Progenitor cell of endocrine pancreas (in vitro differentiated cells): Measurements from ENCODE around the gene ANKRD33B. TPM values are rescaled to one million over a fixed set of nuclear protein-coding genes. Genes with fewer than 3 reads are reported as not detected.
A peak's percentile ranks its signal among the peaks of the same experiment; 100 is the strongest.
"Not testable (repeated sequence)": the region's sequence is repeated elsewhere in the genome, so short reads cannot be mapped to it uniquely, and the experiment has no call there.

Experiments
- DNase-seq: peaks from one replicate; pipeline ENCODE4 v3.0.0; 2021; ENCODE audit warnings: low spot score; ENCODE audit not compliant: unreplicated experiment
- H3K27ac Mint-ChIP-seq: 2 replicates; pipeline ENCODE4 v1.8.0; 2021; ENCODE audit warnings: mild to moderate bottlenecking, moderate library complexity, mixed read lengths
- H3K27me3 Mint-ChIP-seq: 2 replicates; pipeline ENCODE4 v1.8.0; 2021; ENCODE audit warnings: mixed read lengths
- H3K36me3 Mint-ChIP-seq: 2 replicates; pipeline ENCODE4 v1.8.0; 2022; ENCODE audit warnings: mixed read lengths; ENCODE audit not compliant: insufficient read depth
- H3K4me1 Mint-ChIP-seq: 2 replicates; pipeline ENCODE4 v1.8.0; 2021; ENCODE audit warnings: low read depth, mixed read lengths
- H3K4me3 Mint-ChIP-seq: 2 replicates; pipeline ENCODE4 v1.8.0; 2021; ENCODE audit warnings: low read depth, mild to moderate bottlenecking, moderate library complexity, mixed read lengths
- H3K9me3 Mint-ChIP-seq: 2 replicates; pipeline ENCODE4 v1.8.0; 2021; ENCODE audit warnings: low read depth, mixed read lengths
- CTCF ChIP-seq: fragments of 200-600 bp; sonication (generic); IDR thresholded peaks from one replicate; pipeline ENCODE4 v1.5.0; 2021; ENCODE audit warnings: antibody characterized with exemption, mild to moderate bottlenecking; ENCODE audit not compliant: unreplicated experiment
- total RNA-seq: library from RNA; stranded (reverse); gene quantifications from 2 replicates; pipeline ENCODE4 v1.2.1, GENCODE V29; 2021

The ANKRD33B gene
- total RNA-seq, 1 donor from 2014 or later = 2.1 TPM

- no peak overlapping the region for H3K4me3 Mint-ChIP-seq
- peaks cover 4% of the 10 kb centered on the region for H3K4me1 Mint-ChIP-seq
- DNase-seq = no peak
- no peaks in the 10 kb centered on the region for H3K36me3 Mint-ChIP-seq
- no peak overlapping the region for H3K27ac Mint-ChIP-seq
- peaks cover 32% of the 10 kb centered on the region for H3K27me3 Mint-ChIP-seq
- H3K9me3 Mint-ChIP-seq = no peaks in the 10 kb centered on the region
- no peak for TF ChIP-seq CTCF
These were observed 62.7 kb downstream of the ANKRD33B start for GRCh38 chr5:10626473-10627013.

DNA sequence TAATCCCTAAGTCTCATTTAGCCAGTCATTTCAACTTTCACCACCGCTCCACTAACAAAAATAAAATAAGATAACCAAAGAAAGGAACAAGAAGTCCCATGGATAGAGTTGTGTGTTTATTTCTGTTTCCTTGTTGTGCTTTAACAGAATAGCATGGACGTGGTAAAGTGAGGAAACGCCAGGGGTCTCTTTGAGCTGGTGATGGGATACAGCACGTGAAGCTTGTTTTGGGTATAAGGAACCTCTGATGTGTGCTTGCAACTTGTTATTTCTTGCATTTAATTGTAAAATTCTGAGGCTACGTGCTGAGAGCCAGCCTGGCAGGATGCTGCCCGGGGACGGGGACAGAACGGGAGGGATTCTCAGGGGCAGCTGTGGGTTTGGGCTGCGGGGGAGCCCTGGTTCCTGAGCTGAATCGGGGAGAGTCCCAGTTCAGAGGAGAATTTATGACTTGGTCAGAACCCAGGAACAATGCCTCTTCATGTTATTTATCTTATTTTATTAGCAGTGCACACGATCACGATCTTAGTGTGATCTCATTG lies 63.4 kb downstream of the ANKRD33B start:
- H3K4me1 Mint-ChIP-seq = peaks cover 4% of the 10 kb centered on the region
- H3K27ac Mint-ChIP-seq = peak overlapping the region; percentile 89
- peak overlapping the region; percentile 68 for H3K4me3 Mint-ChIP-seq
- H3K9me3 Mint-ChIP-seq = no peaks in the 10 kb centered on the region
- DNase-seq = no peak
- H3K27me3 Mint-ChIP-seq = peaks cover 34% of the 10 kb centered on the region
- TF ChIP-seq CTCF = no peak
- no peaks in the 10 kb centered on the region for H3K36me3 Mint-ChIP-seq

DNA sequence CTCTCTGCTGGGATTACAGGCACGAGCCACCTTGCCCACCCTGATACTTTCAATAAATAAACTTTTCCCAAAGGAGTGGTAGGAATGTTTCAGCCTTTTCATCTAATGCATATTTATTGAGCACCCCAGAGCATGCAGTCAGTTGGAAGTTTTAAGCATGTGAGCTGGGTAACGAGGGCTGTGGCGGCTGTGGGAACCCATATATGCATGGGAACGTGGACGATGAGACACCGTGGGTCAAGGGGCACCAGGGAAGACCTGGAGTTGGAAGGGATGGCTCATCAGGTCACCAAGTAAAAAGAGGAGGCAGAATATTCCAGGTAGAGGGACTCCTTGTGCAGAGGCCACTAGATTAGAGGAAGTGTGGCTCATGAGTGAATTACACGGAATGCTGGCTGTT lies 64.7 kb downstream of the ANKRD33B start:
- H3K4me3 Mint-ChIP-seq = no peak overlapping the region
- no peak overlapping the region for H3K27ac Mint-ChIP-seq
- H3K4me1 Mint-ChIP-seq = peaks cover 4% of the 10 kb centered on the region
- no peak for DNase-seq
- H3K9me3 Mint-ChIP-seq = no peaks in the 10 kb centered on the region
- TF ChIP-seq CTCF = no peak
- no peaks in the 10 kb centered on the region for H3K36me3 Mint-ChIP-seq
- peaks cover 34% of the 10 kb centered on the region for H3K27me3 Mint-ChIP-seq

- H3K4me3 Mint-ChIP-seq = no peak overlapping the region
- no peaks in the 10 kb centered on the region for H3K36me3 Mint-ChIP-seq
- no peak for TF ChIP-seq CTCF
- peaks cover 4% of the 10 kb centered on the region for H3K4me1 Mint-ChIP-seq
- no peak overlapping the region for H3K27ac Mint-ChIP-seq
- no peaks in the 10 kb centered on the region for H3K9me3 Mint-ChIP-seq
- H3K27me3 Mint-ChIP-seq = peaks cover 33% of the 10 kb centered on the region
- DNase-seq = no peak
These were observed 65.8 kb downstream of the ANKRD33B start for GRCh38 chr5:10629682-10630081.

GRCh38 chr5:10630126-10630525 lies 66.3 kb downstream of the ANKRD33B start:
- Mint-ChIP-seq H3K4me3 (no peak overlapping the region), H3K36me3 (no peaks in the 10 kb centered on the region), H3K4me1 (peaks cover 4% of the 10 kb centered on the region), H3K9me3 (no peaks in the 10 kb centered on the region), H3K27me3 (peaks cover 35% of the 10 kb centered on the region), H3K27ac (no peak overlapping the region)
- DNase-seq = no peak
- no peak for TF ChIP-seq CTCF

GRCh38 chr5:10630744-10631143 lies 66.9 kb downstream of the ANKRD33B start:
- H3K27ac Mint-ChIP-seq, H3K36me3 Mint-ChIP-seq, H3K4me3 Mint-ChIP-seq, H3K4me1 Mint-ChIP-seq, DNase-seq, H3K9me3 Mint-ChIP-seq: not testable (repeated sequence)
- peaks cover 35% of the 10 kb centered on the region for H3K27me3 Mint-ChIP-seq
